OCI-LY3 (cell line): ENCODE data around the gene FOSL1.

Experiments used
- CTCF ChIP-seq: fragments of 200-600, 300-600 bp; sonication (generic); IDR thresholded peaks from 2 replicates; pipeline ENCODE4 v1.5.1; 2014; ENCODE audit warnings: antibody characterized with exemption, low read length, low read depth
- EZH2phosphoT487 ChIP-seq: fragments of 200-600 bp; shearing (Covaris generic); IDR thresholded peaks from 2 replicates; pipeline ENCODE4 v1.6.1; 2018; ENCODE audit warnings: antibody characterized with exemption, mixed run types, low read depth

- TF ChIP-seq CTCF = no peak
- no peak for TF ChIP-seq EZH2phosphoT487
These were observed 19.0 kb upstream of the FOSL1 start, which contains the start of gene DRAP1 for GRCh38 chr11:65919141-65919572.
